ENCODE data around the gene RHOBTB3. TPM values are rescaled to one million over a fixed set of nuclear protein-coding genes. Genes with fewer than 3 reads are reported as not detected.

RHOBTB3 gene
- total RNA-seq, 2 donors from 2014 or later, result 56.2 to 89.9 TPM

- DNase-seq (ENCODE audit: low spot score), result no peak
- Histone ChIP-seq H3K27me3 (no peaks in the 10 kb centered on the region), H3K36me3 (peaks cover 29% of the 10 kb centered on the region), H3K4me3 (no peak overlapping the region), H3K9me3 (no peaks in the 10 kb centered on the region), H3K4me1 (peaks cover 0 to 2% of the 10 kb centered on the region in 2 donors), H3K27ac (no peak overlapping the region)
- TF ChIP-seq, protein P1, sequence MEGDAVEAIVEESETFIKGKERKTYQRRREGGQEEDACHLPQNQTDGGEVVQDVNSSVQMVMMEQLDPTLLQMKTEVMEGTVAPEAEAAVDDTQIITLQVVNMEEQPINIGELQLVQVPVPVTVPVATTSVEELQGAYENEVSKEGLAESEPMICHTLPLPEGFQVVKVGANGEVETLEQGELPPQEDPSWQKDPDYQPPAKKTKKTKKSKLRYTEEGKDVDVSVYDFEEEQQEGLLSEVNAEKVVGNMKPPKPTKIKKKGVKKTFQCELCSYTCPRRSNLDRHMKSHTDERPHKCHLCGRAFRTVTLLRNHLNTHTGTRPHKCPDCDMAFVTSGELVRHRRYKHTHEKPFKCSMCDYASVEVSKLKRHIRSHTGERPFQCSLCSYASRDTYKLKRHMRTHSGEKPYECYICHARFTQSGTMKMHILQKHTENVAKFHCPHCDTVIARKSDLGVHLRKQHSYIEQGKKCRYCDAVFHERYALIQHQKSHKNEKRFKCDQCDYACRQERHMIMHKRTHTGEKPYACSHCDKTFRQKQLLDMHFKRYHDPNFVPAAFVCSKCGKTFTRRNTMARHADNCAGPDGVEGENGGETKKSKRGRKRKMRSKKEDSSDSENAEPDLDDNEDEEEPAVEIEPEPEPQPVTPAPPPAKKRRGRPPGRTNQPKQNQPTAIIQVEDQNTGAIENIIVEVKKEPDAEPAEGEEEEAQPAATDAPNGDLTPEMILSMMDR (IDR thresholded peaks at IDR 0.05), result no peak
These were observed 23.4 kb downstream of the RHOBTB3 start for GRCh38 chr5:95754545-95754944.

DNA sequence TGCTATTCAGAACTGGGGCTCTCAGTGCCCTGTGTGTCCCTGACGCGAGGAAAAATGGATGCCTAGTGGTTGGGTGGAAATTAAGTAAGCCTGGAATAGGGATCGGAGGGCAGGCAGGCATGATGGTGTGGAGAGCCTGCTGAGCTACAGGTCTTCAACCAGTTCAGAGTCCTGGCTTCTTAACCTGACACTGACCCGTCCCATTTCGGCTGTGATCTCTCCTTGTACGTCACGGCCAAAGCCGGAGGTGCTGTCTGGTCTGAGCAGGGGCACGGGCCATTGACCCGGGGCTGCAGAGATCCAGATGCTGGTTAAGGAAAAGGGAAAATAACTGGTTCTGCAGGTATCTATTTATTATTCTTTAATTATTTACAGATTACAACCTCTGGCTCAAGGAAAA is 27.9 kb downstream of the RHOBTB3 start:
- Histone ChIP-seq H3K36me3 (peaks cover 13% of the 10 kb centered on the region), H3K4me1 (peaks cover 0 to 25% of the 10 kb centered on the region in 2 donors), H3K27me3 (no peaks in the 10 kb centered on the region), H3K4me3 (no peak overlapping the region), H3K27ac (no peak overlapping the region), H3K9me3 (no peaks in the 10 kb centered on the region)
- DNase-seq (ENCODE audit: low spot score), result no peak
- TF ChIP-seq, protein P1 (IDR thresholded peaks at IDR 0.05), result no peak

GRCh38 chr5:95759634-95760033 is 28.5 kb downstream of the RHOBTB3 start:
- Histone ChIP-seq H3K27me3 (no peaks in the 10 kb centered on the region), H3K27ac (no peak overlapping the region), H3K4me3 (no peak overlapping the region), H3K36me3 (peaks cover 16% of the 10 kb centered on the region), H3K9me3 (no peaks in the 10 kb centered on the region), H3K4me1 (peaks cover 0 to 25% of the 10 kb centered on the region in 2 donors)
- DNase-seq (ENCODE audit: low spot score), result no peak
- TF ChIP-seq, protein P1 (IDR thresholded peaks at IDR 0.05), result no peak

DNA sequence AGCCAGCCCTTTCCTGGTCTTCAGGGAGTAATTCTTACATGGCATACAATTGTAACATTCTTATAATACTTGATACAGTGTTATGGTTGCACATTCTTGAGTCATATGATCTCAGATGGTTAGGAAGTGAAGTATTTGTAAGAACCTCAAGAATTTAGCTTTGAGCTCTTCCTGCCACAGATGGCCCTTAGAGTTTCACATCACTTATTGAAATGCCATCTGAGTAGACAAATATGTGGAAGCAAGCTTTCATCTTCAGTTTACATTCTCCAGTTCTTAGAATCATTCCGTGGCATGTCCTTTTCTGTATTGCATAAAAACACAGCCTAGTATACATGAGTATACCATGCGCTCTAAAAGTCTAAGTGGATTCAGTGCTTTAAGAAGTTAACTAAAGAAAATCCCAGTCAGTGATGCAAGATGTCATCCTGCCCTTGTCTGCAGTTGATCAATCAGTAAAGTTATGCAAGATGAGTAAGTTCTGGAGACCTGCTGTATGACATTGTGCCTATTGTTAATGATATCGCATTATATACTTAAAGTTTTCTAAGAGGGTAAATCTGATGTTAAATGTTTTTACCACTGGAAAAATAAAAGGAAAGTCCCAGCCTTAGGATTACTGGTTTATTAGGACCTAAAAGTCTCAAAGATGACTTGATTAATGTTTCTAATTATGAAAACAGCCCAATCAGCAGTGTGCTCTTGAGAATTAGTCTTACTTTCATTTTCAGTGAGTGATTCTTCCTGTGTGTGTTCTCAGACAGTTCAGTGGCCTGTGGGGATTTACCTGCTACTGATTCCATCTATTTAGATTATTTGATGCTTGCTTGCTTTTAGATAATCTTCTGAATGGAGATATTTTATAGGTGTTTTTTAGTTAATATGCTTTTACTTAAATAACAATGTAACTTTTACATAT is 29.4 kb downstream of the RHOBTB3 start:
- no peaks in the 10 kb centered on the region for H3K27me3 ChIP-seq
- TF ChIP-seq, protein P1 (IDR thresholded peaks at IDR 0.05), result no peak
- no peak overlapping the region for H3K4me3 ChIP-seq
- H3K9me3 ChIP-seq, result no peaks in the 10 kb centered on the region
- H3K36me3 ChIP-seq, result peaks cover 18% of the 10 kb centered on the region
- no peak for DNase-seq (ENCODE audit: low spot score)
- no peak overlapping the region for H3K27ac ChIP-seq
- peaks cover 0 to 25% of the 10 kb centered on the region in 2 donors for H3K4me1 ChIP-seq

DNA sequence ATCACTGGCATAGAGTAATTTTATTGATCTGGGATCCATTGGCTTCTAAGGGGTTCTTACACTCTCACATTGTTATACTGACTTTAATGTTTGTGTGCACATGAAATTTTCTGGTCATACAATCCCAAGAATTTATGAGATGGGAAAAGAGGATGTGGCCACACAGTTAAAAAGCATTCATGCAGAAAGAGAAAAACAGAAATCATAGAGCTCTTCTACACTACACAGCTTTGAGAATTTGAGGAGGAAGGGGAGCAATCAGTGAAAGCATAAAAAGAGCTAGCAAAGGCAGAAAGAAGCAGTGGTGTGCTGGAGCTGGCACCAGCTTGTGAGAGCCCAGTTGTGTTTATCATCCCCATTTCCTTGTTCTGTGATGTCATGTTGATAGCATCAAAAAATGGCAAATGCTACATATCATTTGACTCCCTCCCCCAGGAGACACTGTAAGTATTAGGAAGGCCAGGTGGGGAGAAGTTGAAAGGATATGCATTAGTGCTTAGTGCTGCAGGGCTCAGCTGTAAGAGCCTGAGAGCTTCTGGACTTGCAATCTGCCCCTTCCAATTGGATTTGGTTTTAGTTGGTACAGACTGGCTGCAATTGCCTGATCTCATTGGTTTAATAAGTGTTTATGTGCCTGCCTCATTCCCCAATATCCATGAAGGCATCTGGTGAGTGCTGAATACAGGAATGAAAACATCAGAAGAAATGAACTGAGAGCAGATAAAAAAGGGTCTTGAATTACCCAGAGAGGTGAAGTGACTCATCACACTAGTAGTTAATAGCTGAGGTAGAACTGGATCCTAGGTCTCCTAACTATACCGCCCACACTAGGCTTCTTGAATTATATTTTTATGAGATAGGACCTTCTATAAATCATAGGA is 30.9 kb downstream of the RHOBTB3 start:
- peaks cover 0 to 25% of the 10 kb centered on the region in 2 donors for H3K4me1 ChIP-seq
- H3K27ac ChIP-seq, result no peak overlapping the region
- peaks cover 12% of the 10 kb centered on the region for H3K36me3 ChIP-seq
- no peak overlapping the region for H3K4me3 ChIP-seq
- DNase-seq (ENCODE audit: low spot score), result no peak
- no peaks in the 10 kb centered on the region for H3K27me3 ChIP-seq
- TF ChIP-seq, protein P1 (IDR thresholded peaks at IDR 0.05), result no peak
- H3K9me3 ChIP-seq, result no peaks in the 10 kb centered on the region
